Cortex of kidney (tissue), 1 donor: ENCODE measurements around the gene KLF6.

Experiments used
- DNase-seq: peaks from one replicate; lab custom pipeline; 2025; lab: John Stamatoyannopoulos, UW

KLF6 gene

DNA sequence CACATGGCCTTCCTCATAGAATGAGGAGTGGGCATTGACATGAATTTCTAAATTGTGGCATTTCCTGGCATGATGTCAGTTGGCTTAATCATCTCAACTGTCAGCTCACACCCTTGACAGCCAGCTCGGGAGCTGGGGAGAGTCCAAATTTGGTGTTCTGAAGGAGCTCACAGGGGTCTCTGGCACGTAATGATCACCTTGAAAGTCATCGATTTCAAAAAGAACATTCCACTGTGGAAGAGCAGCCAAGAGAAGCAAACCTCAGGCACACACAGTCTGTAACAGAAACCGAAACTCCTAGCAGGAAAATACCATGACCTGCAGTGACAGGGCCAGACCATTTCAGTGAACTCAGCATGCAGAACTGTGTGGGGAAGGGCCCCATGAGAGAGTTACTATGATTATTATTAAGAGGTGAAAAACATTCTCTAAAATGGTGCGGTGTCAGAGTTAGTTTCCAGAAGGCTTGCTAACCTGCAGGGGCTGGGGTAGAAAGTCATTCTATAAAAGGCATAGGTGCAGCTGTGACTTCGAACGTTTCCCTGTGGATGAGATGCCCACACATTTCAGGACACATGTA, 26.4 kb upstream of the KLF6 start:
- DNase-seq: no peak

DNA sequence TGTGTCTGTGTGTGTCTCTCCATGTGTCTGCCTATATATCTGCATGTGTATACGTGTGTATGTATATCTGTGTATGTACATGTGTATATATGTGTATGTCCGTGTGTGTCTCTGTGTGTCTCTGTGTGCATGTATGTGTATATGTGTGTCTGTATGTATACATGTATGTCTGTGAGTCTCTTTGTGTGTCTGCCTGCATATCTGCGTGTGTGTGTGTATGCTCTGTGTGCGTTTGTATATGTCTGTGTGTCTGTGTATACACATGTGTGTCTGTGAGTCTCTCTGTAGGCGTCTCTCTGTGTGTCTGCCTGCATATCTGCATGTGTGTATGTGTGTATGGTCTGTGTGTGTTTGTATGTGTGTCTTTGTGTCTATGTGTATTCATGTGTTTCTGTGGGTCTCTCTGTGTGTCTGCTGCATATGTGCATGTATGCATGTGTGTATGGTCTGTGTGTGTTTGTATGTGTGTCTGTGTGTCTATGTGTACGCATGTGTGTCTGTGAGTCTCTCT, 23.7 kb upstream of the KLF6 start:
- no peak for DNase-seq

DNA sequence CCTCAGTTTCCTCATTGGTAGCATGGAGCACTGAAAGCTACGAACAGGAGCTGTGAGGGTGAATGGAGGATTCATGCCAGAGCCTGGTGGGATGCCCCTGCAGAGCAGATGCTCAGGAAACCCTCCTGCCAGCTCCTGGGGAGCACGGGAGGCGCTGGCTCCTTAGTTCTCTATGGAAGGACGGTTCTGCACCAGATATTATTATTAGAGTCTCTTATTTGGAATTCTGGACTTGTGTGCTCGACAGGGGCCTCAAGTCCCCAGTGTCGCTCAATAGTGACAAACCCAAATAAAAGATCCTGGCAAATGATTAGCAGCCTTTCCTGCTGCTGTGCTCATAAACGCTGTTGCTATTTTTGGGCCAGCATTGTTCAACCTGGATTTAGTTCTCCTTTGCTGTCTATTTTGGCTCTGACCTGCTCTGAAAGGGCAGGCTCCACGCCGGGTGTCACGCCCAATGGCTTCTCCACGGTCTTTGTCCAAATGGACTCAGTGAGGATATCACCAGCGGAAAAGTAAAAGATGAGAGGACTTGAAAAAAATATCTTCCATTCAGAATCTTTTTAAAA, 23.0 kb upstream of the KLF6 start:
- DNase-seq: no peak

DNA sequence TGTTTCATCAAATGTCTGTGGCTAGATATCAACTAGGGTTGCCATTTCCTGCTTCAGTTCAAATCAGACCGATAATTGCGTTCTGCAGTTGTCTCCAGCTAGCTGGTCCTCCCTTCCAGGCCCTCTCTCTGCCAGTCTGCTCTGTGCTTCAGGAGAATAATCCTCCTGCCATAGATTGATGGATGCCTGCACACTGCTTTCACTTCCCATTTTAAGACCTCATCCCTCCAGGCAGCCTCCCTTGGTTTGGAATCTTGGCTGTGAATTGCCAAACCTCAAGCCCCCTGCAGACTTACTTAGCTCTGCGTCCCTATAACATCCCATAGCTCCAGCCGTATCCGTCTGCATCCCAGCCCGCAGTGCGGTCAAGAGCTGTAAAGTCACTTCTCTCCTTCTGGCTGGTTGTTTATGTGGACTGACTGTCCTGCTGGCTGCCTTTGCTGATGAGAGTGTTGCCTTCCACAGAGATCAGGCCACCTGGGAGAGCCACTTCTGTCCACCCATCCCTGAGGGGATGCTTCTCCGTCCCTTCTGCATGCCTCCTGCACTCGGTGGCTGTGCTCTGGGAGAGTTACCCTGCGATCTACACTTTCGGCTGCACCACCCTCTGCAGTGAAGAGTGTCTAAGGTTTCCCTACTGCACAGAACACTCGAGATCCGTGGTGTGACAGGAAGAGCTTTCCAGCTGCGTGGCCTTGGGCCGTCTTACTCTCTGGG, 22.4 kb upstream of the KLF6 start:
- no peak for DNase-seq

DNA sequence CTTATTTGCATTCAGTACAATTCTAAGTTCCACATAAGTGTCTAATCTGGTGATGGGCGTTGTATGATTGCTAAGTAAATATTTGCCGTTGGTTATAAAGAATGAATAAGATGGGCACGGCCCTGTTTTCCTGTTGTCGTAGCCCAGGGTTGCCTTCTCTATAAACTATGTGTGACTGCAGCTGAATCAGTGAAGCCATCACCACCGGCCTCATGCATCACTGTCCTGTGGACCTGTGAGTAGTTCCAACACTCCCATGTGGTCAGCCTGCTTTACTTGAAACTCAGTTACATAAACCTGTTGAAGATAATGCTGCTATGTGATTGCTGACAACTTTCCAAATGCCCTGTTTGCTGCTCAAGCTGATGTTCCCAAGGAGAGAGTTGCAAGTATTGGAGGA, 21.6 kb upstream of the KLF6 start:
- DNase-seq: no peak

DNA sequence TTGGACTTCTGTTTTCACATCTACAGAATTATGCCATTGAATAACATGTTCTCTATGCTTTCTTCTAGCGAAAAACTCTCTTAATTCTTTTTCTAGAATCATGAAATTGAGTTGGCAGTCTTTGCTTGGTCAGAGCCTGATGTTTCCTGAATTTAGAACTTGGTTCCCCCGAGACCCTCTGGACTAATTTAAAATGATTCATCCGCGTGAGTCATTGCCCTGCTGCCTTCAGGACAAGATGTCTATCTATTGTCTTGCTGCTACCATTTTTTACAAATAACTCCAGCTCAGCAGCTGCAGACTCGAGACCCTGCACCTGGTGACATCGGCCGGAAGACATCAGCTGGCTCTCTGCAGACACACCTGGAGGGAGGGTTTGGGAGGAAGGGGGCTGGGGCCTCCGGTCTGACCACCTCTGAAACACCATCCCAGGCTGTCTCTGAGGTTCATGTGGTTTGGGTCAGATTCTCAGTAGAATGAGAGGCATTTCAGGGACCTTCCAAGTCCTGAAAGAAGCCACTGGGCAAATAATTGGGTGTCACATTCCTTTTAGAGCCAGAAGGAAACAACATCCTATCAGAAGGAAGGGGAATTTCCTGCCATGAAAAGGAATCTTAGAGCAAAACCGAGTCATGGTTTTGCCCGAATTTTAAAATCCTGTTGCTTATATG, 20.9 kb upstream of the KLF6 start:
- DNase-seq: no peak

DNA sequence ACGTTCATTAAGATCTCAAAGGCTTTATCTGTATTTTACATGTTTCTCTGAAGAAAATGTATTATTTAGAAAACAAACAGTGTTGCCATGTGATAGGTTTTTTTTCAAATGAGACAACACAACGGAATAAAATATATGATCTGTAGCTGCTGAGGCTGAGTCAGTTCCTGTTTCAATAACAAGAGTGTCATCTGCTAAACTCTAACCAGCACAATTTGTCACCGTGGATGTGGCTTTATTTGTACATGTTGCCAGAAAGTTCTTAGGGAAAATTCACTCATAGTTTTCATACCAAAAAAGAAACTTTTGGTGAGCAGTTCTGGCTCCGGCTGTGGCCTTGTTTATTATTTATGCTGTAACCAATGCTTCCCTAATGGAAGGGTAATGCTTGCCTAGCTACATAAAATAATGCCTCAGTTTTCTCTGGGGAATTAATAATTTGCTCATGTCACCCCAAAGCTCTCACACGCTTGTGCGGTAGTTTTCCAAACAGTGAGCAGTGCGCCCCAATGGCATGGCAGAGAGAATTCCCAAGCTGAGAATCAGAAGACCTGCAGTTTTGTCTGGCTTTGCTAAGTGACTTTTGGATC, 20.3 kb upstream of the KLF6 start:
- no peak for DNase-seq

DNA sequence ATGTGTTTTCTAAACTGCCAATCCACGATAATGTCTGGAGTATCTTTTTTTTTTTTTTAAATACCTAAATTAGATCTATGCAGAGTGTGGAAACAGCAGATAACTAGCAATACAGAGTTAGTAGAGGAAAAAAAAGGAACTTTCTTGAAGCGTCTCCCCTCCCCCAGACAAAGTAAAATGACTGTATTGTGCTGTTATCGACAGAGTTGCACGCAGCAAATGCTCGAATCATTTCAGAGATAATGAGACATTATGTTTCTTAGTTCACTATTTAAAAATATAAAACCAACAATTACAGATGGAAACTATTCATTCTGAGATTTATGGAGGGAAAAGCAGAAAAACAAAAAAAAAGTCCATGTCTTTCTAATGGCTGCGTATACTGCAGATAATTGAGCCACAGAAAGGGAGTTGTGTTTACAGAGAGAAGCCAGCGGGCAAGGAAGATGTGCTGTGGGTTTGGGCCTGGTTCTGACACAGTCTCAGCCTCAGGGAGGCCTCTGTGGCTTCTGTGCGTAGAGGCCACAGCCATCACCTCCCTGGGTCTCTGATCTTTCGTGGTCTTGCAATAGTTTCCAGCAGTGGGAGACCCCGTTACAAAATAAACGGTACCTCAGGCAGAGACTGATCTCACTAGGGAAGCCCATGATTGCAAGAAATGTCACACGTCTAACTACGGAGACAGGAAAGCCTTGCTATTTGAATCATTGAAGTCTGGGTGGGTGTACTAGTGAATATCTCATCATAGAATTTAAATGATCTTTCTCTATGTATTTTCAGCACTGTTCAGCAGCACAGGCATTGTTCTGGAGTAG, 19.1 kb upstream of the KLF6 start:
- DNase-seq: no peak

DNA sequence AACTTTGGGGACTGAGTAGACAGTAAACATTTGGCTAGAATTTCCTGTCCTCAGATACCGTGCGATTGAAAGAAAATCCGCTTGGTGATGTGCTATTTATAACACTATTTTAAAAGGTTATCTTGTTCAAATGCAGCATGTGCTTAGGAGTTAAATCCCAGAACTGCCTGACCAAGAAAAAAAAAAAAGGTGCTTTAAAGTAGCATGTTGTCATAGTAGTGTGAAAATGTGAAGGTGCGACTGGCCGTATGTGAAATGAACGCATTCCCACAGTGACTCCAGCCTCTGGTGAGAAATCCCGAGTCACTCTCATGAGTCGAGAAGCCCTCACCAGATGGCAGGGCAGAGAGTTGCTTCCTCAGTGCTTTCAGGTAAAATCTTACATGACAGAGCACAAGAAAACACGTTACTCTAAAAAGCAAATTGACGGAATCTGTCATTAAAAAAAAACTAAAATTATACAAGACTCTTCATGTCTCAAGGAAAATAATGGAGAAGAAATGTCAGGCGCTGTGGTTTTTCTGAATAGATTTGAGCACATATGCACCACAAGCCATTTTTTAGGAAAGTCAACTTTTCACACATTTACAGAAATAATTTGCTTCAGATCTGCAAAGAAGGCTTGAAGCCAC, 18.4 kb upstream of the KLF6 start:
- no peak for DNase-seq

DNA sequence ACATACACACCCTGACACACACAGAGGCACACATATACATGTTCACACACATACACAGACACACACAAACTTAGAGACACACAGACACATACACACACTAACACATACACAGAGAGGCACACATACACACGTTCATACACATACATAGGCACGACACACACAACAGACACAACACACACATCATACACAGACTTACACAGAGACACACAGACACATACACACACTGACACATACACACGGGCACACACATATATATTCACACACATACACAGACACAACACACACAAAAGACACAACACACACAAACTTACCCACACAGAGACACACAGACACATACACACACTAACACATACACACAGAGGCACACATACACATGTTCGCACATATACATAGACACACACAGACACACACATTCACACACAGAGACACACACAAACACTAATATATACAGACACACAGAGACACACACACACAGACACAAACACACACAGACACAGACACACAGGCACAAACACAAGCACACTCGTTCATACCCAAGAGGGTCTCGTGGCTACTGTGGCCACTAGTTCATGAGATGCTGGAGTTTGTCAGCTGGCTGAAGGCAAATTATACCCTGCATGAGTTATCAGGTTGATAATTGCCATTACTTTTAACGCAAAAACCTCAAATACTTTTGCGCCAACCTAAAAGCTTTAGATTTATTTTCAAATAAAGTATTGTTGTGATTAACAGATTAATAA, 17.7 kb upstream of the KLF6 start:
- no peak for DNase-seq

DNA sequence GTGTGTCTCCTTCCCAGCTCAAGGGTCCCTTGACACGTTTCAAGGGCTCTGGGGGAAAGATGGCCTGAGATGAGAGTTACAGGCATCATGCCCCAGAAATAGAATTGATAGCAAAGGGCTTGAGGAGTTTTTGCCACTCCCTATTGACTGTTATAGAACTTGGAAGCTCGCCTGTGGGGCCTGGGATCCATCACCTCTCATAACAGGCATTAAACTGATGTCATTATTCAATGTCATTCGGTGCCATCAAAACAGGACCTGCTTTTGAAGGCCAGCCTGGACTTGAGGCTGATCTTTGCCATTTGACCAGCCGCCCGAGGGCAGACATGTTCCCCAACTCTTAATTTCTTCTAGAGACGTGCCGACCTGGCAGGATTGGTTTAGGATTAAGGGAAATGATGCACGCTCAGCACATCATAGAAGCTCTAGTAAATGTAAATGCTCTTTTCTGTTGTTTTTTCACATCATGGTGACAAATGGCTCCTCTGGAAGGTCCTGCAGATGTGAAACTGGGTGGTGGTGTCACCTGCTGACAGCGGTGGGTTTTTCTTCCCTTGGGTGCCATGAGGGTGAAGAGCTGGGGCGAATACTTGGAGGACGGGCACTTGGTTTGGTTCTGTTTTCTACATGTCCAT, 16.7 kb upstream of the KLF6 start:
- no peak for DNase-seq

DNA sequence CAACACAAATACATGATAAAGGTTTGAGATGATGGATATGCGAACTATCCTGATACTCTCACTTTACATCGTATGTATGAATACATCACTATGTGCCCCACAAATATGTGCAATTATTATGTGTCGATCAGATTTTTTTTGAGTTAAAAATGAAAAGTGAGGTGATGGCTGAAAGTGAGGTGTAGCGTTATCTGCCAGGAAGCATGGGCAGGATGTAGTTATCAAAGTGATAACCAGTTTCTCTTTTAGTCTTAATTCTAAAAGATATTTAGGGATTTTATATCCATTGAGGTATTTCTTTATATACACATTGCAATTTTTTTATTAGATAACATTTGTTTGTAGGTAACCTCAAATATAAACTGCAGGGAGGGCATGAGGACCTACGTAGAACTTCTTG, 15.6 kb upstream of the KLF6 start:
- DNase-seq: no peak

DNA sequence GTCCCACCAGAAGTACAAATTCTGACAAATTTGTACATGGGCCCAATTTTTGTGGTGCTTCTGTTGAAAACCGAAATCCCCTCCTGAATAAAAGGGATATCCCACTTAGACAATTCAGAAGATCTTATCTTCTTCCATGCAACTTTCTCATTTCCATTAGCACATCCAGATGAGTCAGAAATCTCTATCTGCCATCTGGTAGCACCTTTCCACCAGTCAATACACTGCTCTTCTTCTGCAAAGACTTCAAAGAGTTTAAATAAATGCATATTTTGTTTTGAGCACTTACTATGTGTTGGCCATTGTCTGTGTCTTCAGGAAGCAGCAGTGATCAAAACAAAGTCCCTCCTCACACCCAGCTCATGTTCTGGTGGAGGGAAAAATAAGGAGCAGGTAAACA, 12.7 kb upstream of the KLF6 start:
- DNase-seq: no peak

DNA sequence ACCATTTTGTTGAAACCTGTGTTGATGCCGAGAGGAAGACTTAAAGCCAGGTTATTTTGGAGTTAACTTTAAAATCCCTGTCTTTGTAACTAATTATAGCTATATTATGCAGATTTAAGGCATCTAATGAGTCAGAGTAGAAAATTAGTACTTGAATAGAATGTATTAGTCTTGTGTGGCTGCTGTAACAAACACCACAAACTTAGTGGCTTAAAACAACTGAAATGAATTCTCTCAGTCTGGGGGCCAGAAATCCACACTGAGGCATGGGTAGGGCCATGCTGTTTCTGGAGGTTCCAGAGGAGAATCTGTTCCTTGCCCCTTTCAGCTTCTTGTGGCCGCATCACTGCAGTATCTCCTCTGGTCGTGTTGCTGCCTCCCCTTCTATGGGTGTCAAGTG, 8.5 kb upstream of the KLF6 start:
- DNase-seq: no peak

DNA sequence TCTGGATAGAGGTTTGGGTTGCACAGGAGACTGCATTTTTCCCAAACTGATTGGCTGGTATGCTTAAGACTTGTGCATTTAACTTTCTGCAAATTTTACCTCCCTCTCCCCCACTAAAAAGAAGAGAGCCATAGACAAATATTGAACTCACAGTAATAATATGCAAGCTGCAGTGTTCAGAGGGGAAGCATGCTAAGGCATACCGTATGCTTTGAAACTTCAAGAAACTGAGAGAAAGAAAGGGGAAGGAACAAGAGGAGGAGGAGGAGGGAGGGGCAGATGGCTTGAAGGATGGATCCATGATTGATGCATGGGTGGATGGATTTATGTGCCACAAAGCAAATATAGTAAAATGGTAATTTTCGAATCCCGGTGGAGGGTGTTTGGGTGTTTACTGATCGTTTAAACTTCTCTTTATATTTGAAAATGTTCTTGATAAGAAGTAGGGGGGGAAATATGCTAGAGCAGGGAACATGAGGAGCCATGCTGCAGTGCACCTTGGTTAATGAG, 7.8 kb upstream of the KLF6 start:
- no peak for DNase-seq

DNA sequence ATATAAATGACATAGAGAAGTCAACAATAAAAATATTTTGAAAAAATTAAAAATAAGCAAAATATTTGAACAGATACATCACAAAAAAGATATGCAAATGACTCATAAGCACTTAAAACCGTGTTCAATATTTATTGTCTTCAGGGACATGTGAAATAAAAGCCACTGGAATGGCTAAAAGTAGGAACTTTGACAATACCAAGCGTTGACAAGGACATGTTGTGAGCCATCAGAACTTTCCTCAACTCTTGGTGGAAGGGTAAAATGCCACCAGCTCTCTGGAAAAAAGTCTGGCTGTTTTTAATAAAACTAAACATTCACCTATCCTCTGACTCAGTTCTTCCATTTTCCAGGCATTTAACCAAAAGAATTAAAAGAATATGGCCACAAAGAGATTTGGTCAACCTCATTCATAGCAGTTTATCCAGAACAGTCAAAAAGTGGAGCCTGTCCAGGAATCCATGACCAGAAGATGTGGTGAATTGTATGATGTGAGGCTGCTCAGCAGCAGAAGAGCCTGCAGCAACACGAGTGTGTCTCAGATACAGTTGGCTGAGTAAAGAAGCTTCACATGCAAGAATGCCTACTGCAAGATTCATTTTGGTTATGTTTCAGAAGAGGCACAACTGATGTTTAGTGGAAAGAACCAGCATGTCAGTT, 7.1 kb upstream of the KLF6 start:
- DNase-seq: no peak

DNA sequence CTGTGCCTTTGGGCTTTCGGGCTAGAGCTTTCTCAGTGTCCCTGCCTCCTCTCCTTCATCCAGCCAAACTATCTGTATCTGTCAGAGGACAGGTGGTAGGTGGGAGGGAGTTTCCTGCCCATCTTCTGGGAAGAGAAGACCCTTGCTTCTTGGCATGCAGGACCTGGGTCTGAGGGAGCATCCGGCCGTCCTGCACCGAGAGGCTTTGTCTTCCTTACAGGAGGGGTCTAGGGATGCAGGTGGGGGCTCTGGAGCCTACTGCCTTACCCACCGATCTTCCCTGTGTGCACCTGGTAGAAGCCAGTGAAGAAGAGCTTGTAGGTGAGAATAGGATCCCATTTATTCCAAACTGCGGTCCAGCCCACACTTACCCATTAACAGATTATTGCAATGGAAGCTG, 5.8 kb upstream of the KLF6 start:
- no peak for DNase-seq

DNA sequence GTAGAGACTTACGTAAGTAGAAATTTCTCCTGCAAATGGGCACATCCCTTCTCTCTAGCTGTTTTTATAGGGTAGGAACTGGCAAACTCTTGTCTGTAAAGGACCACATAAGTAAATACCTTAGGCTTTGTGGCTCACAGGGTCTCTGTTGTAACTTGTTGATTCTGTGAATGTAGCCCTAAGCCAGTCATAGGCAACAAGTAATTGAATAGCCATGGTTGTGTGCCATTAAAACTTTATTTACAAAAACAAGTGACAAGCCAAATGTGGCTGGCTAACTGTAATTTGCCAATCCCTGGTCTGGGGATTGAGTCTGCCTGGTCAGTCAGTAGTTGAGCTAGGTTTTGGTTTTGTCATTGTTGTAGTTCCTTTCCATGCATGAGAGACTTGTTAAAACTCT, 5.3 kb upstream of the KLF6 start:
- no peak for DNase-seq

DNA sequence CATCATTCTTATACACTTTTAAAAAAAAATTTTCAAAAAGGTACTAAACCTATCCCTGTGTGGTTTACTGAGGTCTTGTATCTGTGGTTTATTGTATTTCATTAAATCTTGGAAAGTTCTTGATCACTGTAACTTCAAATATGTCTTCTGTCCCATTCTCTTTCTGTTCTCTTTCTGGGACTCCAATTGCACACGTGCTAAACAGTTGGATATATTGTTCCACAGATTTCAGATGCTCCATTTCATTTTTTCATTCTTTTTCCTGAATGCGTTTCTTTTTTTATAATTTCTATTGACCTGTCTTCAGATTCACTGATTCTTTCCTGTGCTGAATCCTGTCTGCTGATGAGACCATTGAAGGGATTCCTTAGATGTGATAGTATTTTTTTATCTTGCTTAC, 4.6 kb upstream of the KLF6 start:
- no peak for DNase-seq
